ENCODE data around the gene ZBTB7C.

ZBTB7C gene

DNA sequence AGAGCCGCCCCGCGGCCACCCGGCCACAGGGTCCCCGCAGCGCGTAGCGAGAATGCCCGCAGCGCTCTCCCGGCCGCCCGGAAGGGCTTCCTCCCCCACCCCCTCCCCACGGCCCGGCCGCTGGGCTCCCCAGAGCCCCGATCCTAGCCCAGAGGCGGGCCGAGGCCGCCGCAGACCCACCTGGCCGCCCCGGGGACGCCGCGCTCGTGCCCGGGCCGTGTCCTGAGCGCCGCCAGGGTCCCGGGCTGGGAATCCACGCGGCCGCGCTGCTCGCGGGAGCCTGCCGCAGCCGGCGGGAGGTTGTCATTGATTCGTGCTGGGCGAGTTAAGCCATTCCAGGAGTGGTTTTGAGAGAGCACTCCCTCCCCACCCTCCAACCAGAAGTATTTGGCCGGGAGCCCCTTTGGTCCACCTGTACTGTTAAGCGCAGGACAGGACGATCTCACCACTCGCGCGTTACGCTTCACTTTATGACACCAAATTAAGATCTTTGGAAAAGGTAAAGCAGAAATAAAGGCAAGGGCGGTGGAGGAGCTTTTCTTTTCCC, 272.3 kb downstream of the ZBTB7C start:
- peaks cover 80% of the 10 kb centered on the region for H3K4me1 Mint-ChIP-seq
- TF ChIP-seq, protein P1, sequence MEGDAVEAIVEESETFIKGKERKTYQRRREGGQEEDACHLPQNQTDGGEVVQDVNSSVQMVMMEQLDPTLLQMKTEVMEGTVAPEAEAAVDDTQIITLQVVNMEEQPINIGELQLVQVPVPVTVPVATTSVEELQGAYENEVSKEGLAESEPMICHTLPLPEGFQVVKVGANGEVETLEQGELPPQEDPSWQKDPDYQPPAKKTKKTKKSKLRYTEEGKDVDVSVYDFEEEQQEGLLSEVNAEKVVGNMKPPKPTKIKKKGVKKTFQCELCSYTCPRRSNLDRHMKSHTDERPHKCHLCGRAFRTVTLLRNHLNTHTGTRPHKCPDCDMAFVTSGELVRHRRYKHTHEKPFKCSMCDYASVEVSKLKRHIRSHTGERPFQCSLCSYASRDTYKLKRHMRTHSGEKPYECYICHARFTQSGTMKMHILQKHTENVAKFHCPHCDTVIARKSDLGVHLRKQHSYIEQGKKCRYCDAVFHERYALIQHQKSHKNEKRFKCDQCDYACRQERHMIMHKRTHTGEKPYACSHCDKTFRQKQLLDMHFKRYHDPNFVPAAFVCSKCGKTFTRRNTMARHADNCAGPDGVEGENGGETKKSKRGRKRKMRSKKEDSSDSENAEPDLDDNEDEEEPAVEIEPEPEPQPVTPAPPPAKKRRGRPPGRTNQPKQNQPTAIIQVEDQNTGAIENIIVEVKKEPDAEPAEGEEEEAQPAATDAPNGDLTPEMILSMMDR (IDR thresholded peaks at IDR 0.05; ENCODE audit: unreplicated experiment in 3 of 3), result no peak
- no peaks in the 10 kb centered on the region for H3K36me3 Mint-ChIP-seq (ENCODE audit: low read depth)
- H3K27ac Mint-ChIP-seq, result peak overlapping the region; percentile 92 to 98 (median 93)
- peak overlapping the region; percentile 85 to 92 (median 87) for H3K4me3 Mint-ChIP-seq
- H3K9me3 Mint-ChIP-seq, result no peaks in the 10 kb centered on the region
- H3K27me3 Mint-ChIP-seq (ENCODE audit: low read depth), result peaks cover 35% of the 10 kb centered on the region

DNA sequence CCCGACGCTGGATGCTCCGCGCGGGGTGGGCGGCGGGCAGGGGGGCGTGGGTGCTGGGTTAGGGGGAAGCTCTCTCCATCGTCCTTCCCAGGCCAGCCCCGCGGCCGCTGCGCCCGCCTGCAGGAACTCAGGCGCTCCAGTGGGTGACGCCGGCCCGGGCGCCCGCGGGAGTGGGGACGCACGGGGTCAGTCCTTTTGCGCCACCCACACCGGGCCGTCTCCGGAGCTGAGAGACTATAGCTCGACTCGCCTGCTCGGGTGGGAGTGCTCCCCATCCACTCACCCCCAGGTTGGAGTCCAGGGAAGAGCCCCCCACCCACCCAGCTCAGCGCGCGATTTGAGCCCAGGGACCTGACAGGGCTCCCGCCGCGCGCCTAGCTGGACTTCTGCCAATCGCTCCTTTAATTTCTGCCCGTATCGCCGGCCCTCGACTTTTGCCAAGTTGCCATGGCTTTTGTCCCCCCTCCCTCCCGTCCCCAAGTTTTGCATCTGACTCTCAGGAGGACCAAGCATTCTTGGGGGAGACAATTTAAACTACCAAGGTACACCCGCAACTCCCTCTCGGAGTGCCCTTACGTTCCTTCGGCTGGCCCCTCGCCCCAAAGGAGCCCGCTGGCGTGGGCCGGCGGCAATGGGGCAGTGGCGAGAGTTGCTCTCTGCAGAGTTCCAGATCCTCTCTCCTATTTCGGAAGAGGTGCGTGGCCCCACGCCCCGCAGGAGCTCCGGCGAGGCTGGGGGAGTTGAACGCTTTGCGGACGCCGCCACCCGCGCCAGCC, 272.9 kb downstream of the ZBTB7C start:
- Mint-ChIP-seq H3K4me3 (peak overlapping the region; percentile 85 to 91 (median 89)), H3K36me3 (ENCODE audit: low read depth) (no peaks in the 10 kb centered on the region), H3K9me3 (no peaks in the 10 kb centered on the region), H3K27ac (peak overlapping the region; percentile 18 to 93 (median 63)), H3K4me1 (peaks cover 73% of the 10 kb centered on the region), H3K27me3 (ENCODE audit: low read depth) (peaks cover 35% of the 10 kb centered on the region)
- TF ChIP-seq, protein P1 (IDR thresholded peaks at IDR 0.05; ENCODE audit: unreplicated experiment in 3 of 3), result no peak

DNA sequence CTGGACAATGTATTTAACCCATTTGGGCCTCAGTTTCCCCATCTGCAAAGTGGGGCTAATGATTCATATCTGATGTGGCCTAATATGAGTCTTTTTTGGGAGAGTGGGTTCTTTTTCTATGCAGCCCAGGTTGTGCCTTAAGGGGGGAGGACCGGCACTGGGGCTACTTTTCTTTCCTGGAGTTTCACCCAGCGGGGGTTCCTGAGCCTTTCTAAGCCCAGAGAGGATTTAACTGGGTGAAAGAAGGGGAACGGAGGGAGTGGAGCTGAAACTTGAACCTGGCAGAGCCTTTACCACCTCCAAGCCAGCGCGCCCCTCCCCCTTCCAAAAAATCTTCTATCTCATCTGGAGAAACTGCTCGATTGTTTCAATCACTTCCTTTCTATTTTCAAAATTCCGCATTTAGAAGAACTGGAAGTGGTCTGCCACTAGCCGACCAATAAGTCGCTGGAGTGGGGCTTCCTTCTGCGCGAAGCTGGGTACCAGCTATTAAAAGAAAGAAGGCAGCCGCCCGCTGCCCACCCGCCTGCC, 273.7 kb downstream of the ZBTB7C start:
- Mint-ChIP-seq H3K4me1 (peaks cover 67% of the 10 kb centered on the region), H3K4me3 (peak overlapping the region; percentile 85 to 91 (median 89)), H3K27me3 (ENCODE audit: low read depth) (peaks cover 35% of the 10 kb centered on the region), H3K36me3 (ENCODE audit: low read depth) (no peaks in the 10 kb centered on the region), H3K9me3 (no peaks in the 10 kb centered on the region), H3K27ac (peak overlapping the region; percentile 70 to 94 (median 93))
- TF ChIP-seq, protein P1 (IDR thresholded peaks at IDR 0.05; ENCODE audit: unreplicated experiment in 3 of 3), result no peak

DNA sequence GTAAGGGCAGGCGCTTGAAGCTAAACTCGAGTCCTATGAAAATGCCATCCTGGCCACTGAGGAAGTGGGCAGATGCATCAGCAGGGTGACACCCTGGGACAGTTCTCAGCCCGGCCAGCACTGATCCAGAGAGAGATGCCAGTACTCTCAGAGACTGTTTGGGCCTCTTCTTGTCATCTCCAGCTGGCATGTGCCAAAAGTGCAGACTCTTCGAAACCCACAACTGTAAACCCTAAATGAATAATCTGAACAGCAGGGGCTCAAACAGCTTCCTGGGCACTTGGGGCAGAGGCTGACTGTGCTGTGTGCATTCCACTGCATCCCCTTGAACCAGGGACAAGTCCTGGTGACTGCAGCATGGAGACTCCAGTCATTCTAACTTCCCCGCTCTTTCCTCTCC, 274.6 kb downstream of the ZBTB7C start:
- TF ChIP-seq, protein P1 (IDR thresholded peaks at IDR 0.05; ENCODE audit: unreplicated experiment in 3 of 3), result no peak
- H3K4me1 Mint-ChIP-seq, result peaks cover 68% of the 10 kb centered on the region
- H3K4me3 Mint-ChIP-seq, result peak overlapping the region; percentile 85 to 91 (median 89)
- peaks cover 30% of the 10 kb centered on the region for H3K27me3 Mint-ChIP-seq (ENCODE audit: low read depth)
- no peaks in the 10 kb centered on the region for H3K36me3 Mint-ChIP-seq (ENCODE audit: low read depth)
- peak overlapping the region; percentile 91 to 94 (median 93) for H3K27ac Mint-ChIP-seq
- H3K9me3 Mint-ChIP-seq, result no peaks in the 10 kb centered on the region

DNA sequence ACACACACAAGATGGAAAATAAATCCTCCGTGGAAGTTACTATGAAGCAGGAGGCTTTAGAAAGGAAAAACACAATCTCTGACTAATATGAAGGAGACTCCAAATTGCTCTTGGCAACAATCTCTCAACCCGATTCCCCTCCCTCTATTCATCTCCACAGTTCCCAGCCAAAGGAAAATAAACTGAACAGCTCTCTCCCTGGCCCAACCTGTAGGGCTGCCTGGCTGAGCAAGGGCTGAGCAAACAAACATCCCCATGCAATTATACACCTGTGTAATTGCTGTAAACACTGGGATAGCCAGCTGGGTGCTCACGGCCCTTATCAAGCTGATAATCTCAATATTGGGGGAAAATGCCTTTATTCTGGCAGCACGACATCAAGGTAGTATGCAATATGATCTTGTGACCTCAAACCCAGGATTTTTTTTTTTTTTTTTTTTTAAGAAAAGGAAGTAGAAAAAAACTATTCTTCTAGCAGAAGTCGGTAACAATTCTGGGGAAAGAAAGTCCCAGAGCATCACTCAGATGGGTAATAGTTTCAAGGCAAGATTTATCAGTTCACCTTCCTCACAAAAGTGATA, 275.4 kb downstream of the ZBTB7C start:
- Mint-ChIP-seq H3K36me3 (ENCODE audit: low read depth) (no peaks in the 10 kb centered on the region), H3K9me3 (no peaks in the 10 kb centered on the region), H3K27me3 (ENCODE audit: low read depth) (peaks cover 24% of the 10 kb centered on the region), H3K4me3 (peak overlapping the region; percentile 62 to 89 (median 87)), H3K4me1 (peaks cover 70% of the 10 kb centered on the region), H3K27ac (peak overlapping the region; percentile 91 to 94 (median 93))
- TF ChIP-seq, protein P1 (IDR thresholded peaks at IDR 0.05; ENCODE audit: unreplicated experiment in 3 of 3), result no peak

All from nephron (organoid).